GM21825 (cell line): ENCODE data around the gene RSBN1L.
"Not testable (repeated sequence)": the region's sequence is repeated elsewhere in the genome, so short reads cannot be mapped to it uniquely, and the experiment has no call there.

ENCODE experiments used
- ATAC-seq: cut with Tn5 transposase; IDR thresholded peaks from one replicate; pipeline ENCODE4 v1.9.1; 2021; ENCODE audit warnings: mild to moderate bottlenecking, moderate library complexity; ENCODE audit not compliant: unreplicated experiment

RSBN1L gene

DNA sequence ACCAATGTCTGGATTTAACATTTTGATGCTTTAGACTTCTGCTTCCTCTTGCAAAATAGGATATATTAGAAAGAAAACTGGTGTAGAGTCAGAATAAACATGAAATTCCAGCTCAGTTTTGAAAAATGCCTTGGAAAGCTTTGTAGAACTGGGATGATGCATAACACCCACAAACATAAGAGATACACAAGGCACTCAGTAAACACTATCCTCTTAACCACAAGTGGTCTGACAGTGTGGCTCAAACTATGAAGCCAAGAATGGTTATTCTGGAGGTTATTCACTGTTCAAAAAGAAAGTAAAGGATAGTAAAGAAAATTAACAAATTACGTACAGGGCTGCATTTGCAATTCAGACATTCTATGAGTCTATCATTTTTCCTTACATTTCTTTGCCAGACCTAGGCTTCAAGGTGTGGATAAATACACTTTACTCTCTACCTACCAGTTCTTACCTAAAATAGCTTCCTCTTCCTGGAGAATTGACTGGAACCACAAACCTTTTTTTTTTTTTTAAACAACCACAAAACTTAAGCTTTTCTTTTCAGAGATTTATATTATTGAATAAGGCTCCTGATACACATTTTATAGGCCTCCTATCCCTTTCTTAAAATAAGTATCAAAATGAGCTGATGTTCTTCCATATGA is 9.0 kb upstream of the RSBN1L start:
- no peak for ATAC-seq

DNA sequence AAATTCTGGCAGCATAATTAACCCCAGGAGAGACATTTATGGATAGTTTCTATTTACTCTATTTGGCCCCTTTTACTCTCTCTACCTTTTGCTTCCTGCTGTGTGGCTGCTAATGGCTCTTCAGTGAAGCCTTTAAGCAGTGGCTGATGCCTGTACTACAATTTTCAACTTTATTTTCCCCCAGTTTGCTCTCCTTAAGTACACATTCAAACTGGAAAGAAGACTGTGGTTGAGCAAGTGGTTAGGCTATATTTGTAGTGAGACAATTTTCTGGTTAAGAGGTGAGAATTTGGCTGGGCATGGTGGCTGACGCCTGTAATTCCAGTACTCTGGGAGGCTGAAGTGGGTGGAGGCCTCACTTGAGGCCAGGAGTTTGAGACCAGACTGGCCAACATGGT is 8.5 kb upstream of the RSBN1L start:
- ATAC-seq: no peak

DNA sequence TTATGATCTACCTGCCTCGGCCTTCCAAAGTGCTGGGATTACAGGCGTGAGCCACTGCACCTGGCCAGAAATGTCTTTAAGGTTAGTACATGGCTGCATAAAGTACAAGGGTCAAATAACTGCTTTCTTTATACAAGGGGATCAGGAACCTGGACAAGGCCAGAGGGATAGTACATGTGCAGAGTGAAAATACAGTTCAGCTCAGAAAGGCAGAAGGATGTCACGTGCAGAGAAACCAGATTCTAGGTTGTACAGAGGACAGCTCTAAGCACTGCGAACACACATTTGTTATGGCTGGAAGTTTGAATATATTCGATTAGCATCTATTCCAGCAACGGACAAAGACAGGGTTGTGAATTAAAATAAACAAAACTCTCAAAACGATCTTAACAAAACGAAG is 6.0 kb upstream of the RSBN1L start:
- no peak for ATAC-seq

DNA sequence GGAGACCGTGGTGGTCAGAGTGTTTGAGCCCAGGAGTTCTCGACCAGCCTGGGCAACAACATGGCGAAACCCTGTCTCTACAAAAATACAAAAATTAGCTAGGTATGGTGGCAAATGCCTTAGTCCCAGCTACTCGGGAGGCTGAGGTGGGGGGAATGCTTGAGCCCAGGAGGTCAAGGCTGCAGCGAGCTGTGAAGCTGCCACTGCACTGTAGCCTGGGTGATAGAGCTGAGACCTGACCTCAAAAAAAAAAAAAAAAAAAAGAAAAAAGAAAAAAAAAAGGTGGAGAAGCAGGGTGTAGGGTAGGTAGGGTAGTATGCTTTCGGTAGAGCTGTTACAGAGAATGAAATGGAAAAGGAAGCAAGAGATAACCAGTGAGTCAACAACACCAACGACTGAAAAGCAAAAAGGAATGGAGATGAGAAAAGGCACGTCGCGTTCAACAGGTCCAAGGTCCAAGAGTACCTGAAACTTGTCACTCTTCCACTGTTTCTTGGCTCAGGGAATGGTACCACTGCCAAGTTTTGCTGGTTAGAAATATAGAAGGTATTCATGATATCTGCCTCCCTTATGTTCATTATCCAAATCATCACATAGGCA is 4.3 kb upstream of the RSBN1L start:
- no peak for ATAC-seq

DNA sequence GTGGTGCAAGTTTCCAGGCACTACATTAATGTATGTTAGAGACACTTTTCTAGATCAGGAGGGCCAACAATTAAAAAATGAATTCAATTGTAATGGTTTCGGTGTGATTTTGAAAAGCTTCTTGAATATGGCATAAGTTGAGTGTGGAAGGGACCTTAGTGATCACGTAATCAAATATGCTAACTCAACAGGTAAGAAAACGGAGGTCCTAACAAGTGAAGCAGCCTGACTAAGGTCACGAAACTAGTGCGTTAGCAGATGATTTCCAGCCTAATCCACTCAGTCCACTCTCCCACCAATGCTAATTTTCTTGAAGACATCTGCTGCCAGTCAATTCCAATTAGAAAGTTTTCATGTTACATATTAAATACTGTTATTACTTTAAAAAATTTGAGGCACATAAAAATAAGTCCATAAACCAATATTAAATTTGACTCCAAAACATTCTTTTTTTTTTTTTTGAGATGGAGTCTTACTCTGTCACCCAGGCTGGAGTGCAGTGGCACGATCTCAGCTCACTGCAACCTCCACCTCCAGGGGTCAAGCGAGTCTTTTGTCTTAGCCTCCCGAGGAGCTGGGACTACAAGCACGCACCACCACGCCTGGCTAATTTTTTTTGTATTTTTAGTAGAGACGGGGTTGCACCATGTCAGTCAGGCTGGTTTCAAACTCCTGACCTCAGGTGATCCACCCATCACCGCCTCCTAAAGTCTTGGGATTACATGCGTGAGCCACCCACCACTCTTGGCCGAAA is 2.3 kb upstream of the RSBN1L start:
- no peak for ATAC-seq

DNA sequence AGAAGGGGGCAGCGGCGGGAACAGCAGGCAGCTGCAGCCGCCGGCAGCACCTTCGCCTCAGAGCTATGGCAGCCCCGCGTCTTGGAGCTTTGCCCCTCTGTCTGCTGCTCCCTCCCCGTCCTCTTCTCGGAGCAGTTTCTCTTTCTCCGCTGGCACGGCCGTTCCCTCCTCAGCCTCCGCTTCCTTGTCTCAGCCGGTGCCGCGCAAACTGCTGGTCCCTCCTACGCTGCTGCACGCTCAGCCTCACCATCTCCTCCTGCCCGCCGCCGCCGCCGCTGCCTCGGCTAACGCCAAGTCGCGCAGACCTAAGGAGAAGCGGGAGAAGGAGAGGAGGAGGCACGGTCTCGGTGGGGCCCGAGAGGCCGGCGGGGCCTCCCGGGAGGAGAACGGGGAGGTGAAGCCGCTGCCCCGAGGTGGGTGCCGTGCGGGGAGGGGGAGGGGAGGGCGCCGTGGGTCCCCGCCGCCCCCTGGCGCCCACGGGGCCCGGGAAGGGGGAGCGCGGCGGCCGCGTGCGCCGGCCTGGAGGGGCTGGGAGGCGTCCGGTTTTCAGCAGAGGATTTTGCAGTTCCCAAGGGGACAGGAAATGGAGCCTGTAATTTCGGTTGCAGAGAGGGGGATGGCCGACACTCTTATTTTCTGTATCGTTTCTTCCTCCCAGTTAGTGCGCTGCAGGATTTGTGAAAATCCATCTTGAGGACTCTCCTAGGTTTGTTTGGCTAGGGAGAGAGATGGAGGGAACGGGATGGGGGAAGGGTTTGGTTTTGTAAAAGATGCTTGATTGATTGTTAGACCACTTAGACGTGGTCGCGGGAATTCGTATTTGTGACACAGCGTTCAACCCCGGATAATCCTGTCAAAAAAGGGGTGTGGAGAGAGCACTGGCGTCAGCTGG is 630 bp downstream of the RSBN1L start:
- peak; percentile 19 for ATAC-seq

DNA sequence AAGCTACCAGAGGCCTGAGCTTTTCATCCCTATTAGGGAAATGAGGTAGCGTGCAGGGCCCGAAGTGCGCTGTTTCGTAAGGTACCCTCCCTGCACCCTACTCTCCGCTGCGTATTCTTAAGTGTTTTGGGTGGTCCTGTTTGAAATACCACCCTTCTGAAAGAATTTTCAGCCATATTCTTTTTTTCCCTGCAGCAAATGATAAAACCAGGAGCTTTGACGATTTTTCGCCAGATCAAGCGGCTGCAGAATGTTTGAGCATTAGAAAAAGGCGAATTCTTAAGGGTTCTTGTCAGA is 1.2 kb downstream of the RSBN1L start:
- ATAC-seq: peak; percentile 20

DNA sequence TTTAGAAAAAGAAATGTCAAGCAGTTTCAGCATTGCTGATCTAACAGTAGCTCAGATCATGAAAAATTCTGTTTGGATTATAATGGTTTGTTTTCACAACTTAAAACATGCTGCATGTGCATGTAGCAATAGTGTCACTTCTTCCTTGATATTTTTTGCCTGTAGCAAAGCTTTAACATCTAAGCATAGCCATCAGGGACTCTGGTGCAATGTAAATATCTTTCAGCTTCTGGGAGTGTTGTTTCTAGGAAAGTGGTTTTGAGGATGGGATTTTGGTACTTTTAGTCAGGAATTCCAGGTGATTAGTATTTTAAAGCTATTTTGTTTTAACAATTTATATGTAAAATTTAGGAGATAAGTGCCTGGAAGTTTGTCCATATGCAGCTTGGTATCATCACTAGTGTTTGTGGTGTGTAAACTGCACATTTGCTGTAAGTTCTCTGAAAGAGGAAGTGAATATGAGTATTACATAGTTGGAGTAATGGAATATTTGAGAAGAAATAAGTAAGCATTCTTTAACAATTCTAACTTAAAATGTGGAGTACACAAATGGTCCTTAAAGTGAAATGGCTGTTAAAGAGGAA is 1.9 kb downstream of the RSBN1L start:
- no peak for ATAC-seq

DNA sequence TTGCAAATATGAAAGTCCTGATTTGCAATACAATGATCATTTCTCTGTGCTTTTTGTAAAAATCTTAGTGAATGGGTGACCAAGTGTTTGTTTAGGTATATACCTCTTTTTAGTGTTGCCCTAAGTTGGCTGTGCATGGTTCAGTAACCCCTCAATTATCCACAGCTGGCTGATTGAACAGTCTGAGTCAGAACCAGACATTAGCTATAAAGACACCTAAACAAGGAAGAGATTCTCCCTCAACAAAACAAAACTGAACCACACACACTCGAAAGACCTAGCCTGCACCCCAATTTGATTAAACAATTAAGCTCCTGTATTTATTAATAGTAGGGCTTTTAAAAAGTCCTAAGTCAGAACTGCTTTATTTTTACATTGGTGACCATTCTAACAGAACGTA is 2.8 kb downstream of the RSBN1L start:
- ATAC-seq: peak; percentile 27

DNA sequence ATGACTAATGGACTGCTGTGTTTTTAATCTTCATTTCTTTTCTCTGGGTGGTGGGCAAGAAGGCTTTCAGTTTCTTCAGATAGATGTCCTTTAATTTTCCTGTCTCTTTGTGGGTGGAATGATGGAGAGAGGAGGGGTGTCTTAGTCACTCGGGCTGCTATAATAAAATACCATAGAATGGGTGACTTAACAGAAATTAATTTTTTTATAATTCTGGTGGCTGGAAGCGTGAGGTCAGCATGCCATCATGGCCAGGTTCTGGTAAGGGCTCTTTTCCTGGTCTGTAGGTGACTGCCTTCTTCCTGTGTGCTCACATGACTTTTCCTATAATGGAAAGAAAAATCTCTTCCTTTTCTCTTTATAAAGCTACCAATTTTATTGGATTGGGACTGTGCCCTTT is 6.3 kb downstream of the RSBN1L start:
- ATAC-seq: no peak

DNA sequence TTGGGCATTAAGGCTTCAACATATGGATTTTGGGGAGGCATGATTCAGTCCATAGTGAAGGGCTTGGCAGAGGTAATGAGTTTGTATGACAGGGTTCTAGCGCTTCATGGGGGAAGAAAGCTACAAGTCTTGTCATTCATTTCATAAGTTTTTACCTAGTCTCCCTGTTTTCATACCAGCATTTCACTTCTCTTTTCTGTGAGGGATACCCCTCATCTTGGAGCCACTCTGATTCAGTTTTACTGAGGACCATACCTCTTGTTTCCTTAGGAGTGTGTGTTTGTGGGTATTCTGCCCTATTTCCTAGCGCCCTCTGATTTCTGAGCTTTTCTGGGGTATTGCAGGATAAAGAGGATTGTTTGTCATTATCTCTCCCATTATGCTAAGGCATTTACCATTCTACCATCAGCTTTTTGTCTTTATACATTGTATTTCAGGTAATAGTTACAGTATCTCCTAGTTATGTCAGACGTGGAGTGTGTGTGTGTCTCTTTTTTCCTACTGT is 6.8 kb downstream of the RSBN1L start:
- ATAC-seq: no peak

DNA sequence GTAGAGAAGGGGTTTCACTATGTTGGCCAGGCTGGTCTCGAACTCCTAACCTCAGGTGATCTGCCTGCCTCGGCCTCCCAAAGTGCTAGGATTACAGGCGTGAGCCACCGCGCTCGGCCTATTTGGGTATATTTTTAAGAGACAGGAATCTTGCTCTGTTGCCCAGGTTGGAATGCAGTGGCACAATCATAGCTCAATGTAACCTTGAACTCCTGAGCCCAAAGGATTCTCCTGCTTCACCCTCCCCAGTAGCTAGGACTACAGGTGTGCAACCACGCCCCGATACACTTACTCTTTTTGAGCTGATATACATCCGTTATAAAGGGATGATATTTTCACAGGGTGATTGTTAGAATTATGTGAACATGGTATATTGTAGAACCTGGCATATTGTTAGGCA is 7.4 kb downstream of the RSBN1L start:
- not testable (repeated sequence) for ATAC-seq

DNA sequence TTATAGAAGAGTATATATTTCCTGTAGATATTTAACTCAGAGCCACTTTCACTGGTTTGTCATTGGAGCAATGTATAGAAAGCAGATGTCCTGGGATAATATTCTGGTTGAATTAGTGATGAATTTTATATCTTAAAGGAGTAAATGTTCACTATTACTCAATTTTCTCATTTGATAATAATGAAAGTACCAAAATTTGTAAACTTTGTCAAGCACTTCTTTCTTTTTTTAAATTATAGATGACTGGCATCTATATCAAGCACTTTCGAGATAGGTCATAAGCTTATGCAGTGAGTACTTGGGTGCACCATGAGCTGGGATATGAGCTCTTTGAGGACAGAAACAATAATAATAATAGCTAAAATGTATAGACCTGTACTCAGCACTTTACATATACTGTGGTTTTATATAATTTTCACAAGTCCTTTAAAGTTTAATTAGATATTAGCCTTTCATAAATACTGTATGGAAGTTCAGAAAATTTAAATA is 11.3 kb downstream of the RSBN1L start:
- no peak for ATAC-seq

DNA sequence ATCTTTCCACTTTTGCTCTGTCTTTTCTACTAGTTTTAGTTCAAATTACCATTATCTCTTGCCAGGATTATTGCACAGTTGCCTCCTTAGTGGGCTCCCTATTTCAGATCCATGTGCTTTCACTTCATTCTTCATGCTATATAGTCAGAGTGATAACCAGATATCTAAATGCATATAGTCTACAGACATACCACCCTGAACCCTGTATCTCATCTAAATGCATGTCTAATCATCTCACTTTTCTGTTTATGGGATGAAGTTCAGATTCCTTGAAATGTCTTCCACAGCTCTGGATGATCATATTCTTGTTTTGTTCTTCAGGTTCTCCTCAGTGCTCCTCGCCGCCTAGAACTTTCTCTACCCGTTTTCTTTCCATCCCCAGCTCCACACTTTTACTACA is 13.8 kb downstream of the RSBN1L start:
- no peak for ATAC-seq

DNA sequence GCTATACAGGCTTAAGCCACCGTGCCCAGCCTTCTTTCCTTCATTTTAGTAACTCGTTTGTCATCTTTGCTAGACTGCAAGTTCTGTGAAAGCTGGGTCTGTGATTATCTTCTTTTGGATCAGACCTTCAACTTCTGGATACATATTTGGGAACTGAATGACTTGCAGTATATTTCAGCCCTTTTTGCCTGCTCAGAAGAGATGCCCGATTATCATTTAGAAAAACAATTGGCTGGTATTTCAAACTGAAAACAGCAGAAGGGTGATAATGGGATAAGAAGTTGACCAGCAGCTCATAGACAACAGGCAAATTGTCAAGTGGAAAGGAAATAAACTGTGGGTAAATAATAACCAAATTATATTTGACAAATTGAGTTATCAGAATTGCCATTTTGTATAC is 14.6 kb downstream of the RSBN1L start:
- no peak for ATAC-seq

DNA sequence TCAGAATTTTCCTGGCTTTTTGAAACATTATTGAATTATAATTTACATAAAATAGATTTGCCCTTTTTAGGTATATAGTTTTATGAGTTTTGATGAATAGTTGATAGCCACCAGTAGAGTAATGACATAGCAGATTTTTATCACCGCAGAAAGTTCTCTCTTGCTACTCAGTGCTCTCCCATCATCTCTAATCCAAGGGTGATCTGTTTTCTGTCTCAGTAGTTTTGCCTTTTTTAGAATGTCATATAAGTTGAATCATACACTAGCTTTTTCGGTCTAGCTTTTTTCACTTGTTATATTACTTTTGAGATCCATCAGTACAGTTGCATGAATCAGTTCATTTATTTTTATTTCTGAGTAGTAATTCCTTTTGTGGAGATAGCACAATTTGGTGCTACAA is 17.9 kb downstream of the RSBN1L start:
- no peak for ATAC-seq

DNA sequence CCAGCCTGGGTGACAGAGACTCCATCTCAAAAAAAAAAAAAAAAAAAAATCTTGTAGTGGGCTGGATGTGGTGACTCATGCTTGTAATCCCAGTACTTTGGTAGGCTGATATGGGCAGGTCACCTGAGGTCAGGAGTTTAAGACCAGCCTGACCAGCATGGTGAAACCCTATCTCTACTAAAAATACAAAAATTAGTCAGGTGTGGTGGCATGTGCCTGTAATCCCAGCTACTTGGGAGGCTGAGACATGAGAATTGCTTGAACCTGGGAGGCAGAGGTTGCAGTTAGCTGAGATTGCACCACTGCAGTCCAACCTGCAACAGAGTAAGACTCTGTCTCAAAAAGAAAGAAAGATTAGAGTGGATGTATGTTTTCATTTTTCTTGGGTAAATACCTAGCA is 18.7 kb downstream of the RSBN1L start:
- not testable (repeated sequence) for ATAC-seq

DNA sequence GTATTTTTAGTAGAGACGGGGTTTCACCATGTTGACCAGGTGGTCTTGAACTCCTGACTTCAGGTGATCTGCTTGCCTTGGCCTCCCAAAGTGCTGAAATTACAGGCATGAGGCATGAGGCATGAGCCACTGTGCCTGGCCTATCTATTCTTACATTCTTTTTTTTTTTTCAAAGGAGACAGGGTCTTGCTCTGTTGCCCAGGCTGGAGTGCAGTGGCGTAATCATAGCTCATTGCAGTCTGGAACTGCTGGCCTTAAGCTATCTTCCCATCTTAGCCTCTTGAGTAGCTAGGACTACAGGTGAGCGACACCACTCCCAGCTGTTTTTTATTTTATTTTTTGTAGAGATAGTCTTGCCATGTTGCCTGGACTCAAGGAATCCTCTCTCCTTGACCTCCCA is 20.5 kb downstream of the RSBN1L start:
- no peak for ATAC-seq

DNA sequence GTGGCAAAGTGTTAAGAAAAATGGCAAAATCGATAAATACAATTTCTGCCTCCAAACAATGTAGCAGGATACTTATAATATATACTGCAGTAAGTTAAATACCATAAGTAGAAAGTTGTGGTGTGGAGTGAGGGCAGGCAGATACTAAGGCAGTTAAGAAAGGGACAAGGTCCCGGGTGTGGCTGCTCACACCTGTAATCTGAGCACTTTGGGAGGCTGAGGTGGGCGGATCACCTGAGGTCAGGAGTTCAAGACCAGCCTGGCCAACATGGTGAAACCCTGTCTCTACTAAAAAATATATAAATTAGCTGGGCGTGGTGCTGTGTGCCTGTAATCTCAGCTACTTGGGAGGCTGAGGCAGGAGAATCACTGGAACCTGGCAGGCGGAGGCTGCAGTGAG is 21.3 kb downstream of the RSBN1L start:
- ATAC-seq: not testable (repeated sequence)

DNA sequence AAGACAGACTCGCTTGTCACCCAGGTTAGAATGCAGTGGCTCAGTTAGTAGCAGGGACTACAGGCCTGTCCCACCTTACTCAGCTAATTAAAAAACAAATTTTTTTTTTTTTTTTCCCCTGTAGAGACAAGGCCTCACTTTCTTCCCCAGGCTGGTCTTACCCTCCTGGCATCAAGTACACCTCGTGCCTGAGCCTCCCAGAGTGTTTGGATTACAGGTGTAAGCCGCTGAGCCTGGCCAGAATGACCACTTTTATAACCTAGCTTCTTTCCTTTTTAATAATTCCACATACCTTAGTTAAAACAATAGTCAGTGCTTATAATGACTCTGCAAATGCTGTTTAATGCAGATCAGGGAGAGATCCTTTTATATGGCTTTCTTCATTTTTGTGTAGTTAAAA is 31.3 kb downstream of the RSBN1L start:
- no peak for ATAC-seq
